ENCODE measurements around the gene OR10J4. TPM values are rescaled to one million over a fixed set of nuclear protein-coding genes. Genes with fewer than 3 reads are reported as not detected.

Gene OR10J4
- total RNA-seq, 2 donors from 2014 or later: not detected

- no peak for ATAC-seq
- intact Hi-C loops (cut with DNase I): no loop called here
Measured at GRCh38 chr1:159474926-159475325, 42.9 kb downstream of the OR10J4 start.

More at GRCh38 chr1:159474926-159475325, 42.9 kb downstream of the OR10J4 start:
- no peak for DNase-seq

Other genes with a start within 250 kb of the OR10J4 start
- gene ACKR1, start 227.3 kb upstream of the OR10J4 start, total RNA-seq: 10 to 100 TPM; 38.0 to 66.9 TPM
- gene FCER1A, start 129.9 kb upstream of the OR10J4 start, total RNA-seq: under 1 TPM; 0.34 to 0.94 TPM
- gene OR10J1, start 7.5 kb downstream of the OR10J4 start, total RNA-seq: not detected
- gene OR10J5, start 103.8 kb downstream of the OR10J4 start, total RNA-seq: not detected
- not detected for gene APCS, start 155.6 kb downstream of the OR10J4 start, total RNA-seq

All from left cardiac atrium (tissue), 4 donors.